RPMI8226 (cell line): ENCODE results near the gene PPEF1.

Source experiments
- DNase-seq: peaks from one replicate; pipeline ENCODE4 v3.0.0-alpha.2; 2015

PPEF1 gene

DNA sequence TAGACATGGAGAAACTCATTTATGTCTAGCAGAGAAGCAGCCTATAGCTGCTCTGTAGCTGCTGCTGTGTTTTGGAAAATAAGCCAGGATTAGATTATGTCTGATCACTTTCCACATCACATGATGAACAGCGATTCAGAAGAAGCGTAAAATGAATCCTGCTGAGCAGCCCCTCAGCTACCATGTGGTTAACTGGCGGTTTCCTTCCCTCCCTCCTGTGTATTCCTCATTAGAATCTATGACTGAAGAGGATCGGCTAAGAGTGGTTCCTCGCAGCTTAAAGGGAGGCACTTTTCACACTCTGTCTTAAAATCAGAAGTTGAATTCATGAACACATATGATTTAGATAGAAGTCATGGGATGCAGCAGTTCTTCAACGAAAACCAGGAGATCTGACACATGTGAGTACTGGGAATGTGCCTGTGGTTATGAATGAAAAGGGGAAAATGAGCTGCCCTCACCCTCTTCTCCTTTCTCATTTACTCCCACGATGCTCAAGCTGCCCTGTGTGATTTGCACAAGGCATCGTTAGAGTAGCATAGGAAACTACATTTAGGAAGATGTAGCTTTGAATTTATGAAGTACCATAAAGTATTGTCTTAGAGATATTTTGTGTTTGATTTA is at the start of gene PPEF1:
Gene PPEF1, plus strand, starts transcription at position 220 of the 624 bp plus-strand sequence. Its CDS starts 136 bp downstream, at position 356.
- DNase-seq: no peak

DNA sequence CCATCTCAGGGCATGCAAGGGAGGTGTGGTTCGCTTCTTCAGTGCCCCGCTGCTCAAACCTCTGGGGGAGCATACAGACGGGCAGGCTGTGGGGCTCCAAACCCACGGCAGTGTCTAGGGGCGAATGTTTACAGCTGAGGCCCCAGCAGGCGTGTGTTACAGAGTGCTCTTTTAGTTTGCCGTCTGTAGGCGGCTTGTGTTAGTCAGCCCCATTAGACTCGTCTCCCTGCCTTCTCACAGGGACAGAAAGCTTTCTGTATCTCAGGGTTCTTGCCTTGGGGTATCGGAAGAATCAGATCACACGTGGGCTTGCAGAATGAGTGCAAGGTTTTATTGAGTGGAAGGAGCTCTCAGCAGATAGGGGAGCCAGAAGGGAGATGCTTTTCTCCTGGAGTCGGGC is 46.2 kb upstream of the PPEF1 start:
- no peak for DNase-seq

GRCh38 chrX:18664947-18665346 is 42.5 kb upstream of the PPEF1 start:
- DNase-seq: no peak

GRCh38 chrX:18666614-18667013 is 40.8 kb upstream of the PPEF1 start:
- no peak for DNase-seq

- DNase-seq: no peak
These were observed 39.2 kb upstream of the PPEF1 start for GRCh38 chrX:18668071-18668835.

- no peak for DNase-seq
These were observed 35.4 kb upstream of the PPEF1 start, which contains the start of gene RS1 for GRCh38 chrX:18672008-18672407. Gene RS1, minus strand, starts transcription at chrX:18672108. Its CDS starts 40 bp downstream, at chrX:18672068.

DNA sequence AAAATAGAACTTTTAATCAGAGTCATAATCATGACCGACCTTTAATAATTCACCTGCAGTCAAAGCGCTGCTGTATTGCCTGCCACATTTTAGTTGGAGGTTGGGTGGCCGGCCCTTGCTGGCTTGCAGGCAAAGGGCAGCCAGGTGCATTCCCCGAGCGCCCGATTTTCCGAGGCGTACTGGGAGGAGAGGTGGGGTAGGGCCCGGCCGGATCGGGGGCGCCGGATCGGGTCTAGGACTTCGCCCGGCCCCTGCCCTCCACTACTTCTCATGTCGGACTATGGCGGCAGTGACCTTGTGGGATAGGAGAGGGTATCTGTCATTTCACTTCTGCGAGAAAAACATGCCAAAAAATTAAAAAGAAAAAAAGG is 33.0 kb upstream of the PPEF1 start:
- peak; percentile 7 for DNase-seq

DNA sequence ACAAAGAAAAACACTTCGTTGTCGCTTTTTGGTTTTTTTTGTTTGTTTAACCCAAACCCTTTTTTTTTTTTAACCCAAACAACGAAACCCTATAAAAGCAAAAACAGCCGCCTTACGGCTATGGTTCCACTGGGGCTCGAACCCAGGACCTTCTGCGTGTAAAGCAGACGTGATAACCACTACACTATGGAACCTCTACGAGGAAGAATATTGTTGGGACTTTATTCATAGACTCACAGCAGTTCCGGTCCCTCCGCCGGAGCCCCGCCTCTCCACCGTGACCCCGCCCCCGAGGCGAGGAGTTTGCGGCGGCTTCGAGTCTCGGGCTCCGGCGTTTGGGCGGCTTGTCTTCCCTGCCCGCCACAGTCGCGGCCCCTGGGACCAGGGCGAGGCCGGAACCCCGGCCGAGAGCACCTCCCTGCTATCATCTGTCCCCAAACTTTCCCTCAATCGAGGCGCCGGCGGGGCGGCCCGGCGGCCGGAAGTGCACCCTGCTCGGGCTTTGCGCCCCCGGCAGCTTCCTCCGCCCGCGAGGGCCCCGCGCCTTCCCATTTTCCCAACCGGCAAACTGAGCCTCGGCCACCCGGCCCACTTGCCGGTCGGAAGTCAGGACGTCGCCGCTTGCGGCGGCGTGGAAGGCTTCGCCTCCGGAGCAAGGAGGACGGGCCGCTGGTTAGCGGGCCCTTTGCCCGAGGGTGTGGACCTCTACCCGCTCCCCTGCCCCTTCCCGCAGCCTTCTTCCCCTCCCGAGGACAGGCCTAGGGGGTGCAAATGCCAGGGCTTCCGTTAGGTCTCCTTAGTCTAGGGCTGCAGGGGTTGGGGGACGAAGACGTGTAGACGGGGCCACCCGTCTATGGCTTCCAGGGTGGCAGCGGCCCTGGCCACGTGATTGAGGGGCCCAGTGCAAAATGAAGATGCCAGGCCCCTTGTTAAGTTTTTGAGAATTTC is 32.4 kb upstream of the PPEF1 start:
- DNase-seq: peak; percentile 77

- DNase-seq: no peak
These were observed 31.4 kb upstream of the PPEF1 start for GRCh38 chrX:18676050-18676449.

GRCh38 chrX:18676470-18676869 is 31.0 kb upstream of the PPEF1 start:
- no peak for DNase-seq

- DNase-seq: no peak
These were observed 30.1 kb upstream of the PPEF1 start for GRCh38 chrX:18677161-18677869.

DNA sequence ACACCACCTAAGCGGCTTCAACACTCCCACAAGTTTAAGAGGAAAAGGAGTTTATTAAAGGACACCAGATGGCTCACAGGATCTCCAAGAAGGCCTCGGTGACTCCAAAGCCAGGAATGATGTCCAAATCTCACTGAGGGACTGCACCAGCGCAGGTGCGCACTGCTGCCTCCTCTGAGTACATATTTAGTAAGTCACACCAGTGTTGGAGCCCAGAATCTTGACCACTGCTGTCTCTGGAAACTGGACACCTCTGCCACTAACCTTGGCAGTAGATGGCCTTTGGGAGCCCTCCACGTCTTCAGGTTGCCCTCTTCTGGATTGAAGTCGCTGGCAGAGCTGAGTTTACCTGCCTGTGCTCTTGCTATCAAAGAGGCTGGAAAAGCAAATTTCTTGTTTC is 25.4 kb upstream of the PPEF1 start:
- no peak for DNase-seq

DNA sequence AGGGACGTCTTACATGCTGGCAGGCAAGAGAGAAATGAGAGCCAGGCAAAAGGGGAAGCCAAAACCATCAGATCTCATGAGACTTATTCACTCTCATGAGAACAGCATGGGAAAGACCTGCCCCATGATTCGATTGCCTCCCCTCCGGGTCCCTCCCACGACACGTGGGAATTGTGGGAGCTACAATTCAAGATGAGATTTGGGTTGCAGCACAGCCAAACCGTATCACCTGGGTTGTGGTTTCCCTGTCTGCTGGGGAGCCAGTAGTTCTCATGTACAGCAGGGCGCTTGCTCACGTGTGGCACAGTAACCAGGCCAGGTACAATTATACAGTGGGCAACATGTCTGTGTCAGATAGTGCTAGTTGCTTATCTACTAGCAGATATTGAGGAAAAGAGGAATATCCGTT is 24.5 kb upstream of the PPEF1 start:
- DNase-seq: no peak

GRCh38 chrX:18687856-18688495 is 19.5 kb upstream of the PPEF1 start:
- no peak for DNase-seq

DNA sequence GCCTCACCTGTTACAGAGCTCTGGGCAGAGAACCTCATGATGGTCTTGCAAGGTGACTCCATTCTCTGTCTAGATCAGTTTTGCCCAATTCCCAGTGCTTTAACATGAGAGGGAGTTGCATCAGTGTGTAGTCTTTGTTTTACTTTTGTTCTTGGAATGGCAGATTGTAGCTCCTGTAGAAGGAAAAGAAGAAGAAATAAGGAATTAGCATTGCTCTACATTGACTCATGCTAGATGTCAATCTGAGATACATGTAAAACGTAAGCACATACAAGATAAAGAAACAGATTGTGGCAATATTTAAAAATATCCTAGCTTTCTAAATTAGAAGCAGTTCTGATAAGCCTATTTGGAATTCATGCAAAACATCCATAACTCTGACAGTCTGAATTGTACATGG is 16.0 kb upstream of the PPEF1 start:
- no peak for DNase-seq

- DNase-seq: no peak
These were observed 14.9 kb upstream of the PPEF1 start for GRCh38 chrX:18692541-18692940.

DNA sequence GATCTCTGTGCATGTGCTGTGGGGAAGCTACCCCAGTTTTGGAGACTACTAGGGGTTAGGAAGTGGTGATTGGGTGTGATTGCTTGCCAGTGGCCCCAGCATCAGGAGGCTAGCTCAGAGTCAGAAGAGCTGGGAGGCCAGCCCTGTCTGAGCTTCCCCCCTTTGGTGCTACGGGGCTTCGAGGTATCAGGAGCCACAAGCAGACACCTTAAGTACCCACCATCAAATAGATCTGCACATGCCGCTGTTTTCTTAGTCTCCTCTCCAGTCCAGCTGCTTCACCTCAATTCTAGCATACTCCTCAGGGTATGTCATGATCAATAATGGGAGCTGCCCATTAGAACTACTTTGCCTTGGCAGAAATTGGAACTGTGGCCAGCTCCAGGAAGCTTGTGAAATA is 10.8 kb upstream of the PPEF1 start:
- no peak for DNase-seq

DNA sequence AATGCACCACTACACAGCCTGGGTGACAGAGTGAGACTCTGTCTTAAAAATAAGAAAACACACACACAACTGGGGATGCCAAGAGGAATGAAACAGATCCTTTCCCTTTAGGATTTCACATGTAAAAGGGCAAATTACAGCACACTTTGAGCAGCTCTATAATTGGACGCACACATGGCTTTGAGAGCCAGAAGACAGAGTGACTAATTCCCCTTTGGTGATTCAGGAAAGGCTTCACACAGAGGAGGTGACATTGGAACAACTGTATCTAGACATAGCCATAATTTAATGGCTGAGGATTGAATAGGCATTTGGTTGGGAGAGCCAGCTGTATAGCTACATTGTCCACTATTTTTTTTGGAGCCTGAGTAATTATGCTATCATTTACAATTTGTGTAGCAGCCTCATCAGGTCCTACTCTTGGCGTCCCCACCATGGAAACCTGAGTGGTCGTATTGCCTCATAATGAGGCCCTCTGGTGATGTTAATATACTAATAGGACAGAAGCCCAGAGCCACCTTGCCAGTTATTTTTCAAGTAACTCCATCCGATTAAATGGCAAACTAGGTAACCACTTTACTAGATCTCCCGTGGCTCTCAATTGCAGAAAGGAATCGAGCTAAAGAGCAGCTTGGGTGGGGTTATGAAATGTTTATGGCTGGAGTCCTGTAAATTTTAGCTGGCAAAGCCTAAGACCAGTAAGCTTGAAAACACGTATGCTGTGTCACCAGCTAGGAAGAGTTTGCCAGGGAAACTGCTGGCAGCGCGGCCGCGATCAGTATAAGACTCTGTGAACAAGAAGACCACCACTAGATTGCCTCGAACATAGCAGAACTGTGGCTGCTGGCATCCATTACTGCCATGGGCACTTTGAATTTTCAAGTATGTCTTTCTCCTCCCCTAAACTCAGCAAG is 8.5 kb upstream of the PPEF1 start:
- no peak for DNase-seq

DNA sequence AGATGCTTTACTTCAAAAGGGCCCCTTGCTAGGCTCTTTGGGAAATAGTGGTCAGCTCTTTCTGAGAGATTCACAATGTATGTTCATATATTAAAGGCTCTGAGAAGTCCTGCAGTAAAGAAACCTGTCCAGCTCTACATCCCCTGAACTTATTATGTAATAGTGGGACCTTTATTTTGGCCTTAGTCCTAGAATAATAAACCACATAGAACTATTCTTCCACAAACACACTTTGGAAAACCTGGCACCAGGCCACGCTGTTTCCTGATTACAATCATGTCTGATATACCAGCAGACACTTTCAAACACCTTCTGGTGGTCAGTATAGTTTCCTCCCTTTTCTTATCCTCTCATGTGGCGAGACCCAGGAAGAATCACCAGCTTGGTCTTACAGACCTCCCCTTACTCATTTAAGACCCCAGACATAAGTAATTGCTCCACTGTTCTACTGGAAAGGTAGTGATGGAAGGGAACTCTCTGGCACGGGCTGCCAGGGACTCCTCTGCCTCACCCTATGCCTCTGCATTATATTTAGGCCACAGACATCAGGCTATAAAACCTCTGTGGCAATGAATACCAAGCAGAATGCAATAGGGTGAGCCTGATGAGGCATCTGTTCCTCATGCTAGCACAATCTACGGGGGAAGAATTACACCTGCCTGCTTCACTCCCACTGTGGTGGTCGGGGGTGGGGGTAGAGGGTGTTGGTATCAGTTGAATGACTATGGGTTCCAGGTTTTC is 5.7 kb upstream of the PPEF1 start:
- DNase-seq: no peak
